Astrocyte of the cerebellum (primary cell): ENCODE data around the gene KATNAL2.
"Not testable (repeated sequence)": the region's sequence is repeated elsewhere in the genome, so short reads cannot be mapped to it uniquely, and the experiment has no call there.

Experiments used
- DNase-seq: peaks from one replicate; pipeline ENCODE4 v3.0.0-alpha.2; 2011; ENCODE audit warnings: low read depth
- H3K4me3 ChIP-seq: 2 replicates; pipeline ENCODE4 v1.5.1; 2011; ENCODE audit warnings: mild to moderate bottlenecking, low read depth, low read length, moderate library complexity
- in situ Hi-C: cut with HindIII; loops from 2 replicates; pipeline ENCODE4 v1.10.0; 2017; ENCODE audit warnings: low sequenced_read_pairs
- TF ChIP-seq, protein P1 (sequence below): IDR thresholded peaks from 2 replicates; pipeline ENCODE4 v1.5.1; 2012; ENCODE audit warnings: low read length, low read depth, moderate library complexity, mild to moderate bottlenecking; ENCODE audit errors: missing control alignments

Gene KATNAL2

DNA sequence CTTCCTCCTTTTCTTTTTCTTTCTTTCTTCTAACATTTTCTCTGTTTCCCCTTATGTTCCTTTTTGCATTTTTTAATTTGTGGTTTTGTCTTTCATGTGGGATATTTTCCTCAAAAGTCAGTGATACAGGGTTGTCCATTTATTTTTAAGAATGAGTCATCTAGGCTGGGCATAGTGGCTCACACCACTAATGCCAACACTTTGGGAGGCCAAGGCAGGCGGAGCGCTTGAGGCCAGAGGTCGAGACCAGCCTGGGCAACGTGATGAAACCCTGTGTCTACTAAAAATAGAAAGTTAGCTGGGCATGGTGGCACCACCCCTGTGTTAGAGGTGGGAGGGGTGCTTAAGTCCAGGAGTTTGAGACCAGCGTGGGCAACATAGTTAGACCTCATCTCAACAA, 35.8 kb downstream of the KATNAL2 start:
- TF ChIP-seq, protein P1, sequence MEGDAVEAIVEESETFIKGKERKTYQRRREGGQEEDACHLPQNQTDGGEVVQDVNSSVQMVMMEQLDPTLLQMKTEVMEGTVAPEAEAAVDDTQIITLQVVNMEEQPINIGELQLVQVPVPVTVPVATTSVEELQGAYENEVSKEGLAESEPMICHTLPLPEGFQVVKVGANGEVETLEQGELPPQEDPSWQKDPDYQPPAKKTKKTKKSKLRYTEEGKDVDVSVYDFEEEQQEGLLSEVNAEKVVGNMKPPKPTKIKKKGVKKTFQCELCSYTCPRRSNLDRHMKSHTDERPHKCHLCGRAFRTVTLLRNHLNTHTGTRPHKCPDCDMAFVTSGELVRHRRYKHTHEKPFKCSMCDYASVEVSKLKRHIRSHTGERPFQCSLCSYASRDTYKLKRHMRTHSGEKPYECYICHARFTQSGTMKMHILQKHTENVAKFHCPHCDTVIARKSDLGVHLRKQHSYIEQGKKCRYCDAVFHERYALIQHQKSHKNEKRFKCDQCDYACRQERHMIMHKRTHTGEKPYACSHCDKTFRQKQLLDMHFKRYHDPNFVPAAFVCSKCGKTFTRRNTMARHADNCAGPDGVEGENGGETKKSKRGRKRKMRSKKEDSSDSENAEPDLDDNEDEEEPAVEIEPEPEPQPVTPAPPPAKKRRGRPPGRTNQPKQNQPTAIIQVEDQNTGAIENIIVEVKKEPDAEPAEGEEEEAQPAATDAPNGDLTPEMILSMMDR: no peak
- DNase-seq: no peak
- in situ Hi-C loops: no loop called here
- H3K4me3 ChIP-seq: no peak overlapping the region

DNA sequence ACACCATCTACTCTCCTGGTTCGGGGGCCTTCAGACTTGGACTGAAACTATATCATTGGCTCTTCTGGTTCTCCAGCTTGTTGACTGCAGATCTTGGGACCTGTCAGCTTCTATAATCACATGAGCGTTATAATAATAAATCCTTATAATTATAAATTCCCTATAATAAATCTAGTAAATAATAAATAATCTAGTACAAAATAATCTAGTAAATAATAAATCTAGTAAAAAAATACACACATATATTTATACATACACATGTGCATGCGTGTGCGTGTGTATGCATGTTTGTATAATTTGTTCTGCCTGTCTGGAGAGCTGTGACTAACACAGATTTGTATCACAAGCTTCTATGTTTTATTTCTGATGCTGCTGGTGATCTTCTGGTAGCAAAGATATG, 40.8 kb downstream of the KATNAL2 start:
- no peak overlapping the region for H3K4me3 ChIP-seq
- TF ChIP-seq, protein P1: no peak
- in situ Hi-C loops: no loop called here
- no peak for DNase-seq

DNA sequence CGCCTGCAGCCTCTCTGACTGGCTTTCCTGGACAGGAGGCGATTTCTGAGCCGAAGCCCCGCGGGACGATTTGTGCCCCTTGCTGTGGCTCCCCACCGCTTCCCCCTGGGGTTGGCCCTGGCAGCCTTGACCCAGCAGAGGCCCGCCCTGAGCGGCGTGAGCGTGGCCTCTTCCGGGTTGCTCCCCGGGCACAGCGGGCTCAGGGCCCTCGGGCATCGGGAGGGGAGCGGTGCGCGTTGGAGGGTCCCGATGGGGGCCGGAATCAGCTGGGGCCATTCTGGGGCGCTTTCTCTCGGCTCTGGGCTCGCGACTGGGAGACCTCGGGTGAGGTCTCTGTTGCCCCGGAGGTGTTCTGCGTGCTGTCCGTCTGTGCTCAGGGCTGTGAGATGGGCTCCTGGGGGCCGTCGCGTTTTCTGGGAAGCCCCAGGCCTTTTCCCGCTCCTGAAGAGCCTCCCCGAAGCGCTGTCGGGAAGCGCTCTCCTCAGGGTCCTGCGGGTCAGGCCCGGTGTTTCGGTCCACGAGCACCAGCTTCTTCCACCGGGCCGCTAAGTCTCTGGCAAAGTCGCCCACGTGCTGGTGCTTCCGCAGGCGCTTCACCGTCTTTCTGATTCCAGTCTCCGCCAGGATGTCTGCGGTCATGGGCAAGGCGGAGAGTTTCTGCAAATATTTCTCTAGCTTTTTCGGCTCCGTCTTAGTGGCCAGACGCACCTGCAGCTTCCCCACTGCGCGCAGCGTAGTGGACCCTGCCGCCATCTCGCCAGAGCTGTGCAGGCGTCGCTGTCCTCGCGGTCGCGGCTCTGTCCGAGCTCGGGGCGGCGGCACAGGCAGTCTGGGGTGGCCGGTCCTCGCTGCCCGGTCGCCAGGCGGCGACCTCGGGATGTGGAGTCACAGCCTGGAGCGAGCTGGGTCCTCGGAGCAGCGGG, 46.5 kb downstream of the KATNAL2 start:
- DNase-seq, in situ Hi-C loops, H3K4me3 ChIP-seq: not testable (repeated sequence)

DNA sequence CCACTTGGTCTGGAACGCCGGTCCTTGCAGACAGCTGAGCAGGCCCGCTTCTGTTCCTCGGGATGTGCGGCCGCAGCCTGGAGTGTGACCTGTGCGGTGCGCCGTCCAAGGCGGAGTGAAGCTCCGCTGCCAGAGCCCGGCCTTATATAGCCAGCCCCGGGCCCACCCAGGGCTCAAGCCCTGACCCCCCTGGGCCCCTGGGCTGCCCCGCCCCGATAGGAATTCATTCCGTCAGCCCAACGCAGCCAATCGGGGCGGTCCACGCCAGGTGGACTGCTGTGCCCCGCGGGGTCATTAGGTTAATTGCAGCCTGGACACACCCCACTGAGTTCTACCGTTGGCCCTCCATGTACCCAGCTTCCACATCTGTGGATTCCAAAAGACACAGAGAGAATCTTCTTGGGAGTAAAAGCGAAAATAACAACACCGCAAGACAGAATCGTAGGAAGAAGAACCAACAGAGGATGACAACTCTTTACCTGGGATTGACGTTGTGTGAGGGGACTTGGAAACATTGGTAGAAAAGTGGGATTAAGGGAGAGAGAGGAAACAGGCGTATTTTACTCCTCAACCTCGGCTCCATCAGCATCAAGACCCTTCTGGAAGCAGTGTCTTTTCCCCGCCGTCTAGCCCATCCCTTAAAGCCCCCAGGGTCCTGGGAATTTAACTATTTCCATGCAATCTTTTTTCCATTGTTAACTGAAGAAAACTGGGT, 47.3 kb downstream of the KATNAL2 start:
- in situ Hi-C loops, H3K4me3 ChIP-seq, DNase-seq: not testable (repeated sequence)

DNA sequence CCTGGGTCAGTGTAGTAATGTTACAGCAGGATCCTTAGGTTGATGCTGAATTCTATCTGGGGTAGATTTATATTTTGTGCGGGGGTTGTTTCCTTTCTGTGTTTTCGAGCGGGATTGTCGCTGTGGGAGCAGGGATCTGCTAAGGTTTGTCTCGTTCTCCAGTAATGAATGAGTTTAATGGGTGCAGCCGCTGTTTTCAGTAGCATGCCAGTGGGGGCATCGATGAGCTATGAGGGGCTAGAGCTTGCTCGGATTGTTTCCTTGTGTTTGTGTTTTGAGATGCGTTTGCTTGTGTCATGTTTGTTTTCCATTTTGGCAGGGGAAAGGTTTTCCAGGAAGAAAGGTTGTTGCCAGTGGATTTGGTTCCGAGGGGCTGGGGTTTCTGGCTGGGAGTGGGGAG, 48.9 kb downstream of the KATNAL2 start:
- in situ Hi-C loops, DNase-seq, H3K4me3 ChIP-seq: not testable (repeated sequence)

DNA sequence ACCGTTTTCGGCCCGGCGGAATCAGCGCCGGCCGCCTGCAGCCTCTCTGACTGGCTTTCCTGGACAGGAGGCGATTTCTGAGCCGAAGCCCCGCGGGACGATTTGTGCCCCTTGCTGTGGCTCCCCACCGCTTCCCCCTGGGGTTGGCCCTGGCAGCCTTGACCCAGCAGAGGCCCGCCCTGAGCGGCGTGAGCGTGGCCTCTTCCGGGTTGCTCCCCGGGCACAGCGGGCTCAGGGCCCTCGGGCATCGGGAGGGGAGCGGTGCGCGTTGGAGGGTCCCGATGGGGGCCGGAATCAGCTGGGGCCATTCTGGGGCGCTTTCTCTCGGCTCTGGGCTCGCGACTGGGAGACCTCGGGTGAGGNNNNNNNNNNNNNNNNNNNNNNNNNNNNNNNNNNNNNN, 52.1 kb downstream of the KATNAL2 start:
- H3K4me3 ChIP-seq, DNase-seq, in situ Hi-C loops: not testable (repeated sequence)

DNA sequence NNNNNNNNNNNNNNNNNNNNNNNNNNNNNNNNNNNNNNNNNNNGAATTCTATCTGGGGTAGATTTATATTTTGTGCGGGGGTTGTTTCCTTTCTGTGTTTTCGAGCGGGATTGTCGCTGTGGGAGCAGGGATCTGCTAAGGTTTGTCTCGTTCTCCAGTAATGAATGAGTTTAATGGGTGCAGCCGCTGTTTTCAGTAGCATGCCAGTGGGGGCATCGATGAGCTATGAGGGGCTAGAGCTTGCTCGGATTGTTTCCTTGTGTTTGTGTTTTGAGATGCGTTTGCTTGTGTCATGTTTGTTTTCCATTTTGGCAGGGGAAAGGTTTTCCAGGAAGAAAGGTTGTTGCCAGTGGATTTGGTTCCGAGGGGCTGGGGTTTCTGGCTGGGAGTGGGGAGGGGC, 102.5 kb downstream of the KATNAL2 start:
- in situ Hi-C loops, DNase-seq, H3K4me3 ChIP-seq: not testable (repeated sequence)

DNA sequence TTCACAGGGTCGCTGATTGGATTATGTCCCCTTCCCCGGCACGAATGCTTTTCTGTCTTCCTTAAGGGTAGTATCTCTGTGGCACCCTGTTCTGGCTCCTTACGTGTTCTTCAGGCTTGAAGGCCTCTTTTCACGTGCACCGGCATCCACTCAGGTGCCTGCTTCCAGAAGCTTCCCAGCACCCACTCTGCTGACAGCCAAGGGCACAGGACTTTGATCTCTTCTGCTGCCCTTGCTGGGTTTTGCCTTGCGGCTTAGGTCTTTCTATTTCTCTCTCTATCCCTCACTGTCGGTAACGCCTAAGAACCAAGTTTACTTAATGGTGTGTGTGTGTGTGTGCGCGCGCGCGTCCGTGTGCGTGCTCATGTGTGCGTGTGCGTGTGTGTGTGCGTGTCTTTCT, 103.4 kb downstream of the KATNAL2 start:
- H3K4me3 ChIP-seq, in situ Hi-C loops, DNase-seq: not testable (repeated sequence)

DNA sequence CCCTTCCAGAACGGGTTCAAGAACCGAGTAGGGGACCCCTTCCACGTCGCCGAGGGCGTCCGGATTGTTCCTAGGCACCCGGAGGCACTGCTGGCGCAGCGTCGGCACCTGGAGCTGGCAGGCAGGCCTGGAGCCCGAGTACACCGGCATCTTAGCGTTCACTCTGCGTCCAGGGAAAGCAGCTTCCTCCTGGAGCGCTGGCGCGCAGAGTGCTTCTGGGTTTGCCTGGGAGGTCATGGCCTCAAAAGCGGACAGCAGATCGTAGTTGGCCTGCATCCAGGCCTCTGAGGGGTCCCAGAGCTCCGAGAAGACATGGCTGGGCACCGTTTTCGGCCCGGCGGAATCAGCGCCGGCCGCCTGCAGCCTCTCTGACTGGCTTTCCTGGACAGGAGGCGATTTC, 105.4 kb downstream of the KATNAL2 start:
- DNase-seq, in situ Hi-C loops, H3K4me3 ChIP-seq: not testable (repeated sequence)

DNA sequence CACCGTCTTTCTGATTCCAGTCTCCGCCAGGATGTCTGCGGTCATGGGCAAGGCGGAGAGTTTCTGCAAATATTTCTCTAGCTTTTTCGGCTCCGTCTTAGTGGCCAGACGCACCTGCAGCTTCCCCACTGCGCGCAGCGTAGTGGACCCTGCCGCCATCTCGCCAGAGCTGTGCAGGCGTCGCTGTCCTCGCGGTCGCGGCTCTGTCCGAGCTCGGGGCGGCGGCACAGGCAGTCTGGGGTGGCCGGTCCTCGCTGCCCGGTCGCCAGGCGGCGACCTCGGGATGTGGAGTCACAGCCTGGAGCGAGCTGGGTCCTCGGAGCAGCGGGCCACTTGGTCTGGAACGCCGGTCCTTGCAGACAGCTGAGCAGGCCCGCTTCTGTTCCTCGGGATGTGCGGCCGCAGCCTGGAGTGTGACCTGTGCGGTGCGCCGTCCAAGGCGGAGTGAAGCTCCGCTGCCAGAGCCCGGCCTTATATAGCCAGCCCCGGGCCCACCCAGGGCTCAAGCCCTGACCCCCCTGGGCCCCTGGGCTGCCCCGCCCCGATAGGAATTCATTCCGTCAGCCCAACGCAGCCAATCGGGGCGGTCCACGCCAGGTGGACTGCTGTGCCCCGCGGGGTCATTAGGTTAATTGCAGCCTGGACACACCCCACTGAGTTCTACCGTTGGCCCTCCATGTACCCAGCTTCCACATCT, 106.5 kb downstream of the KATNAL2 start:
- DNase-seq, H3K4me3 ChIP-seq, in situ Hi-C loops: not testable (repeated sequence)

DNA sequence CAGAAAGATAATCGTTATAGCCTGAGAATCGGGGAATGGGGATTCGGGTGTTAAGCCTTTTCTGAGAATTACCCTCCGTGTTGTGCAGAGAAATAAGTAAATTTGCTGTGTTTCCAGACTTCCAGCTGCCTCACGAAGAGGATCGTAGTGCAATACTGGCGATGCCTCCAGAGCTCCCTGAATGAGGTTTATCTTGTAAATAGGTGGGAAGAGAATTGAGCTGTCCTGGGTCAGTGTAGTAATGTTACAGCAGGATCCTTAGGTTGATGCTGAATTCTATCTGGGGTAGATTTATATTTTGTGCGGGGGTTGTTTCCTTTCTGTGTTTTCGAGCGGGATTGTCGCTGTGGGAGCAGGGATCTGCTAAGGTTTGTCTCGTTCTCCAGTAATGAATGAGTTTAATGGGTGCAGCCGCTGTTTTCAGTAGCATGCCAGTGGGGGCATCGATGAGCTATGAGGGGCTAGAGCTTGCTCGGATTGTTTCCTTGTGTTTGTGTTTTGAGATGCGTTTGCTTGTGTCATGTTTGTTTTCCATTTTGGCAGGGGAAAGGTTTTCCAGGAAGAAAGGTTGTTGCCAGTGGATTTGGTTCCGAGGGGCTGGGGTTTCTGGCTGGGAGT, 108.3 kb downstream of the KATNAL2 start:
- in situ Hi-C loops, H3K4me3 ChIP-seq, DNase-seq: not testable (repeated sequence)

DNA sequence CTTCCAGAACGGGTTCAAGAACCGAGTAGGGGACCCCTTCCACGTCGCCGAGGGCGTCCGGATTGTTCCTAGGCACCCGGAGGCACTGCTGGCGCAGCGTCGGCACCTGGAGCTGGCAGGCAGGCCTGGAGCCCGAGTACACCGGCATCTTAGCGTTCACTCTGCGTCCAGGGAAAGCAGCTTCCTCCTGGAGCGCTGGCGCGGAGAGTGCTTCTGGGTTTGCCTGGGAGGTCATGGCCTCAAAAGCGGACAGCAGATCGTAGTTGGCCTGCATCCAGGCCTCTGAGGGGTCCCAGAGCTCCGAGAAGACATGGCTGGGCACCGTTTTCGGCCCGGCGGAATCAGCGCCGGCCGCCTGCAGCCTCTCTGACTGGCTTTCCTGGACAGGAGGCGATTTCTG, 111.3 kb downstream of the KATNAL2 start:
- H3K4me3 ChIP-seq, in situ Hi-C loops, DNase-seq: not testable (repeated sequence)

DNA sequence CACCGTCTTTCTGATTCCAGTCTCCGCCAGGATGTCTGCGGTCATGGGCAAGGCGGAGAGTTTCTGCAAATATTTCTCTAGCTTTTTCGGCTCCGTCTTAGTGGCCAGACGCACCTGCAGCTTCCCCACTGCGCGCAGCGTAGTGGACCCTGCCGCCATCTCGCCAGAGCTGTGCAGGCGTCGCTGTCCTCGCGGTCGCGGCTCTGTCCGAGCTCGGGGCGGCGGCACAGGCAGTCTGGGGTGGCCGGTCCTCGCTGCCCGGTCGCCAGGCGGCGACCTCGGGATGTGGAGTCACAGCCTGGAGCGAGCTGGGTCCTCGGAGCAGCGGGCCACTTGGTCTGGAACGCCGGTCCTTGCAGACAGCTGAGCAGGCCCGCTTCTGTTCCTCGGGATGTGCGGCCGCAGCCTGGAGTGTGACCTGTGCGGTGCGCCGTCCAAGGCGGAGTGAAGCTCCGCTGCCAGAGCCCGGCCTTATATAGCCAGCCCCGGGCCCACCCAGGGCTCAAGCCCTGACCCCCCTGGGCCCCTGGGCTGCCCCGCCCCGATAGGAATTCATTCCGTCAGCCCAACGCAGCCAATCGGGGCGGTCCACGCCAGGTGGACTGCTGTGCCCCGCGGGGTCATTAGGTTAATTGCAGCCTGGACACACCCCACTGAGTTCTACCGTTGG, 112.4 kb downstream of the KATNAL2 start:
- in situ Hi-C loops, DNase-seq, H3K4me3 ChIP-seq: not testable (repeated sequence)

DNA sequence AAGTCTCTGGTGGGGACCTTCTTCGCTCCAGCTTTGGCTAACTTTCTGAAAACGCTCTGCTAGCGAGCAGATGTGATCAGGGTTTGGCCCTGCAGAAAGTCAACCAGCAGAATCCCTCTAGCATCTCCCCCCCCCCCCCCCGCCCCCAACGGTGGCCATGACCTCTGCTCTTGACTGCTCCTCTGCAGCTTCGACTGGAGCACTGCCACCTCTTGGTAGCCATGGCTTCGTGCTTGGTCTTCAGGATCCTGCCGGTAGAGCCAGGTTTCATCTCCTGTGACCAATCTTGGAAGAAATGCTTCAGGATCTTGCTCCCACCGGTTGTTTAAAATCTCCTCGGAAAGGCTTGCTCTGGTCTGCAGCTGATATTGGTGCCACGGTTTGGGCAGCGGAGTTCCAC, 113.5 kb downstream of the KATNAL2 start:
- in situ Hi-C loops, DNase-seq: not testable (repeated sequence)

More for the DNA sequence above, 113.5 kb downstream of the KATNAL2 start:
- H3K4me3 ChIP-seq: not testable (repeated sequence)
